HG02623 (cell line): ENCODE measurements around the gene CYFIP2.
"Not testable (repeated sequence)": the region's sequence is repeated elsewhere in the genome, so short reads cannot be mapped to it uniquely, and the experiment has no call there.

ENCODE experiments used
- ATAC-seq: cut with Tn5 transposase; IDR thresholded peaks from one replicate; pipeline ENCODE4 v1.9.1; 2021; ENCODE audit warnings: moderate library complexity; ENCODE audit not compliant: unreplicated experiment

CYFIP2 gene

DNA sequence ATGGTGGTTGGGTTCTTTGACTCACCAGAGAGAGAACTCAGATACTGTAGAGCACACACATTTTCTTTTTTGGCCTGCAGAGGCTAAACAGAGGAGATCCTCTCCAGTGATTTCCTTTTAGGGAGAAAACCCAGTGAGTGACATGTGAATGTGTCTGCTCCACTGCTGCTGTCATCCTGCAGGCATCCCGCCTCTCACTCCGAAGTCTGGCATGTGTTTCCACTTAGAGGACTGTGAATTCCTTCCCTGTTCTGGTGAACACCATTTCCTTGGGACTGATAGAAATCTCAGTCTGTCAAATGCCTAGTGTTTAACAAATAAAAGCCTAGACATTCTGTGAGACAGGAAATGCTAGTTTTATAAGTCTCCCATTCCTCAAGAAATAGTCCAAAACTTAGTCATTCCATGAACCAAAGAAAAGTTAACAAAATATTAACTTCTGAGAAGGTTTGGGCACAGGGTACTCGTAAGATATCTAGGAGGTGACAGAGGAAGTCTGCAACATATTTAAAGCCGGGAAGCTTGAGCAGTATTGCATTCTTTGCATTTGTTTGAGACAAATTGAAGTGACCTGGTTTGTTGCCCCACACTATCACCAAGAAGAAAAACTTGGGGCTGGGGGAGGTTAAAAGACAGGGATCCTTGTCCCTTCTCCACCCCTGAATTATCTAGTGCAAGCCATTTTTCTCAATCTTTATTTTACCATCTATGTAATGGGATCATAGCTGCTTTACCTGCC, 119.2 kb downstream of the CYFIP2 start:
- ATAC-seq: no peak

DNA sequence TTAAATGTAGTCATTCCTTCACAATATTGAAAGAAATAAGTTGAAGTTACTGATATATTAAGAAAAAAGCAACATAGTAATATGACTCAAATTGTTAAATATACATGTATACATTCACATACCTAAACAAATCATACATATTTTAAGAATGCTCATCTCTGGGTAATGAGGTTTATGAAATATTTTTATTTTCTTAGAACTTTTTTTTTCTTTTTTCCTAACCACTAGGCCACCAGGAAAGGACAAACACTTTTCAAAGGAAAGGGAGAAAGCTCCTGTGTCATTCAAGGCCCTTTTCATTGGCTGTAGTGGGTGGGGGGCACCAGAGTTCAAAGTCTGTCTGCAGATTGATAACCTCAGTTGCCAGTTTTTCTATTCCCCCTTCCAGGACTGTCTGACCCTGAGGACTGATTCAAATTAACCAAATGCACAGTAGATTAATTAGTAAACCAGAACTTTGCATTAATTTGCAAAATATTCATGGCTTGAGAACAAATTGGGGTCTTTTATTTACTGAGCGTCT, 121.2 kb downstream of the CYFIP2 start:
- no peak for ATAC-seq

DNA sequence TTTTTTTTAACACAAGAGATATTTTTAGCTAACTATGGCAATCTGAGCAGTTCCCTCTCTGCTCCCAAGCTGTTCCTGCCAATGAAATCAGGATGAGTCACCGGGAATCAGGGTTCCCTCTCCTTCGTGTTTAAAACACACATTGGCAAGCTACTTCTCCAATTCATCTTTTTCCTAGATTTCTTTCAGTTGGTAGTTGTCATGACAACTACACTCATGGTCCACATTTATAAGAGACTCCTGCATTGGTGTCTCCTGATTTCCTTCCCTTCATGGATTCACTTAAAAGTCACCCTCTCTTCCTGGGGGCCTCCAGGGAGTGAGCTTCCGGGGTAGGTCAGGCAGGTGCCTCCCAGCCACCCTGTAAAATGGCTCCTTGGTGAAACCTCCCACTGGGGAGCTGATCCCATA, 121.8 kb downstream of the CYFIP2 start:
- ATAC-seq: no peak

DNA sequence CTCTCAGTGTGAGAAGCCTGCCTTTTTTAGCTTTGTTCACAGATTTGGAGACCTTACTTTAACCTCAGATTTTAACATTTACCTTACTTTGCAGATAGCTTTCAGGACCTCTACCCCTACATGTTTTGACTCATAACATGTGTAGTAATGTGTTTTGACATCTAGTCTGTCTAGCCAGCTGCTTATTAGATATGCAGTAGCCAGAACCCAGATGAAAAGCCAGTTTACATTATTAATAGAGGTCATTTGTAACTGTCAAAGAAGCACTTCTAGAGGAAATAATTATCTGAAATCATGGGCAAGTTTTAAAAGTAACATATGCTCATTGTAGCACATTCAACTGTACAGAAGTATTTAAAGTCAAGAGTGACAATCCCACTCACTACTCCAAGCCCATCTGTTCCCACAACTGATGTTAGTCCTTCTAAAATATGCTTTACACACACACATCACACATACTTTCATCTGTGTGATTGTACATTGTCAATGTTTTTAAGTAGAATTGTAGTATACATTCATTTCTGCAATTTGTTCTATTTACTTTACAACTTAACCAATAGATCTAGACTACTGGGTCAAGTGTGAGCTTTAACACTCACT, 122.3 kb downstream of the CYFIP2 start:
- ATAC-seq: no peak

DNA sequence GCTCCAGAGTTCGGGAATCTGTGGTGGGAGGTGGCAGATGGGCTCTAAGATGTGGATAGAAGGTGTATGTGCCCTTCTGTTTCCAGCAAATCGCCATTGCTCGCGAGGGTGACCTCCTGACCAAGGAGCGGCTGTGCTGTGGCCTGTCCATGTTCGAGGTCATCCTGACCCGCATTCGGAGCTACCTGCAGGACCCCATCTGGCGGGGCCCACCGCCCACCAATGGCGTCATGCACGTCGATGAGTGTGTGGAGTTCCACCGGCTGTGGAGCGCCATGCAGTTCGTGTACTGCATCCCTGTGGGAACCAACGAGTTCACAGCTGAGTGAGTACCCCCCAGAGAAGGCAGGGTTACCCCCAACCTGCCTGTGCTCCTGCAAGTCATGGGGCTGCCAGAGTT, 123.2 kb downstream of the CYFIP2 start:
- no peak for ATAC-seq

DNA sequence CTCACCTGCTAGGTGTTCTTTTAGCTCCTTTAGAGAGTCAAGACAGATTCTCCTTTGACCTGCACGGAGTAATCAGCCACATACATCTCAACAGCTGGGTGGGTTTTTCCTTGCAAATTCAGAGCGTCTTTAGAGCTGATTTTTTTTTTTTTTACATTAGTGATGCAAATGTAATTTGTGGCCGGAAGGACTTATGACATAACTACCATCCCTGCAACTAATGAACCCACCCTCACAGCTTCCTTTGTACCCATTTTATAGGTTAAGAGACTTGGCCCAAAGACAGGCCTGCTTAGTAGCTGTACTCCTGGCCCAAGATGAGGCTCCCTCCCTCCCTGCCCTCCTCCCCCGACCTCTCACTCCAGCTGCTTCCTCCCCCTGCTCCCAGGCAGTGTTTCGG, 124.2 kb downstream of the CYFIP2 start:
- ATAC-seq: no peak

DNA sequence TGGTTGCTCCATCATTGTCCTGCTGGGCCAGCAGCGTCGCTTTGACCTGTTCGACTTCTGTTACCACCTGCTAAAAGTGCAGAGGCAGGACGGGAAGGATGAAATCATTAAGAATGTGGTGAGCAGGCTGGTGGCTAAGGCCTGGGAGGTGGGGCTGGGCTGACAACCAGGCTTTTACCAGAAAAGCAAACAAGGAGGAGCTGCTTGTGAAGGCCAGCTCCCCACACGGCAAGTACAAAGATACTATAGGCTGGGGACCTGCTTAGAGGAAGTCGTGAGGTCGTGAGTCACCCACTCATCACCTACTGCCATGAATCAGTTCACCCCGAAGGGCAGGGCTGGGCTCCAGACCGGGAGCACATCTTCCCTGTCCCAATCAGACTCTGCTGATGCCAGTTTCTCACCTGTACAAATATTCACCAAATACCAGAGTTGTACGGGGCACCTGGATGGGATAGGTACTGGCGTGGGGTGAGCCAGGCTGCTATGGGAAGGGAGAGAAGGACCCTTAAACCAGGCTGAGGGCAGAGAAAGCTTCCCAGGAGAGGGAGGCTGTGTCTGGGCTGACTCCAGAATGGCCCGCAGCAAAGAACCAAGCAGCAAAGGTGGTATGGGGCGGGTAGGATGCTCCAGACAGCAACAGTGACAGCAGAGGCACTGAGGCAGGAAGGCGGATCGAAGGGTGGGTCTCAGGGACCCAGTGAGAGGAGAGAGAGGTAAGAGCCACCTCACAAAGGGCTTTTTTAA, 124.8 kb downstream of the CYFIP2 start:
- no peak for ATAC-seq

DNA sequence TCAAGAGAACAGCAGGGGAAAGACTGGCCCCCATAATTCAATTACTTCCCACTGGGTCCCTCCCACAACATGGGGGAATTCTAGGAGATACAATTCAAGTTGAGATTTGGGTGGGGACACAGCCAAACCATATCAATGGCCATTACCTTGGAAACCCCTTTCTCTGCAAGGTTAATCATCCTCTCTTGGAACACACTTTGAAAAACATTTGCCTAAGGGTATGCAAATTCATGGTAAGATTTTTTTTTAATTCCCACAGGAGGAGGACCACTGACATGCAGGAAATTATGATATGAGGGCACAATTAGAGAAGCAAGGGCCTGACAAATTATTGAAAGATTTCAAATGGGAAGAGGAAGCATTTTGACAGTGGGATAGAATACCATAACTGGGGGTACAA, 132.4 kb downstream of the CYFIP2 start:
- ATAC-seq: no peak

DNA sequence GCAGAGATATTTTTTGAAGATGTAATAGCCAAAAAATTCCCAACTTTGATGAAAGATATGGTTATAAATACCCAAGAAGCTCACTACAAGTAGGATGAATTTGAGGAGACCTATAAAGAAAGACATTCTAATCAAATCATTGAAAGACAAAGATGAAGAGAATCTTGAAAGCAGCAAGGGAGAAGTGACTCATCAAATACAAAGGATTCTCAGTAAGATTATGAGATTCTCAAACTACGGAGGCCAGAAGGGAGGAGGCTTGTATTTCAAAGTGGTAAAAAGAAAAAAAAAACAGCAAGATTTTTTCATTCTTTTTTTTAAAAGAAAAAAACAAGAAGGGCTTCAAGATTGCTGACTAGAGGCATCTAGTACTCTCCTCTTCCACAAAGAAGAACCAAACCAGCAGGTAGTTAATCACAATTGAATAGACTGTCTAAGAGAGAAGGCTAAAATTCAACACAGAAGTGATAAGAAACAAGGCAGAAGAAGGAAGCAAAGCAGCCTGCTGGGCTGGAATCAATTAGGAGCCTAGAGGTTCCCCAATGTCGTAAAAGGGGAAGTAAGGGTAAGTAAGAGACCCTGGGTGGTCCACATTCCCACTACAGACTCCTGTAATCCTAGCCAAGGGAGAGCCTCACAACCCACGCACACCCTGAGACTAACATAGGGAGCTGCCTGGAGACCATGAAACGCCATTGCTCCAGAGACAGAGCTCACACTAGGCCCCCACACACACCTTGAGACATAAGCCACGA, 135.0 kb downstream of the CYFIP2 start:
- ATAC-seq: no peak

DNA sequence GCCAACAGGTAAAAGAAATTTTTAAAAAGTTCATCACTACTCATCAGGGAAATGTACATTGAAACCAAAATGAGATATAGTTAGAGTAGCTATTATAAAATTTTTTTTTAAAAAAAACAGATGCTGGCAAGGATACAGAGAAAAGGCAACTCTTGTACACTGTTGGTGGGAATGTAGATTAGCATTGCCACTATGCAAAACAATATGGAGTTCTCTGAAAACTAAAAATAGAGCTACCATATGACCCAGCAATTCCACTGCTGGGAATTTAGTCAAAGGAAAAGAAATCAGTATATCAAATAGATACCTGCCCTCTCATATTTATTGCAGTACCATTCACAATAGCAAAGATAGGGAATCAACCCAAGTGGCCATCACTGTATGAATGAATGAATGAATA, 149.9 kb downstream of the CYFIP2 start:
- no peak for ATAC-seq

DNA sequence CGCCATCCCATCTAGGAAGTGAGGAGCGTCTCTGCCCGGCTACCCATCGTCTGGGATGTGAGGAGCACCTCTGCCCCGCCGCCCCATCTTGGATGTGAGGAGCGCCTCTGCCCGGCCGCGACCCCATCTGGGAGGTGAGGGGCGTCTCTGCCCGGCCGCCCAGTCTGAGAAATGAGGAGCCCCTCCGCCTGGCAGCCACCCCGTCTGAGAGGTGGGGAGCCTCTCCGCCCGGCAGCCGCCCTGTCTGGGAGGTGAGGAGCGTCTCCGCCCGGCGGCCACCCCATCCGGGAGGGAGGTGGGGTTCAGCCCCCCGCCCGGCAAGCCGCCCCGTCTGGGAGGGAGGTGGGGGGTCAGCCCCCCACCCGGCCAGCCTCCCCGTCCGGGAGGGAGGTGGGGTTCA, 153.6 kb downstream of the CYFIP2 start:
- ATAC-seq: not testable (repeated sequence)

DNA sequence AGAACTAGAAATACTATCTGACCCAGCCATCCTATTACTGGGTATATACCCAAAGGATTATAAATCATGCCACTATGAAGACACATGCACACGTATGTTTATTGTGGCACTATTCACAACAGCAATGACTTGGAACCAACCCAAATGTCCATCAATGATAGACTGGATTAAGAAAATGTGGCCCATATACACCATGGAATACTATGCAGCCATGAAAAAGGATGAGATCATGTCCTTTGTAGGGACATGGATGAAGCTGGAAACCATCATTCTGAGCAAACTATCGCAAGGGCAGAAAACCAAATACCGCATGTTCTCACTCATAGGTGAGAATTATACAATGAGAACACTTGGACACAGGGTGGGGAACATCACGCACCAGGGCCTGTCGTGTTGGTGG, 164.0 kb downstream of the CYFIP2 start:
- ATAC-seq: not testable (repeated sequence)

DNA sequence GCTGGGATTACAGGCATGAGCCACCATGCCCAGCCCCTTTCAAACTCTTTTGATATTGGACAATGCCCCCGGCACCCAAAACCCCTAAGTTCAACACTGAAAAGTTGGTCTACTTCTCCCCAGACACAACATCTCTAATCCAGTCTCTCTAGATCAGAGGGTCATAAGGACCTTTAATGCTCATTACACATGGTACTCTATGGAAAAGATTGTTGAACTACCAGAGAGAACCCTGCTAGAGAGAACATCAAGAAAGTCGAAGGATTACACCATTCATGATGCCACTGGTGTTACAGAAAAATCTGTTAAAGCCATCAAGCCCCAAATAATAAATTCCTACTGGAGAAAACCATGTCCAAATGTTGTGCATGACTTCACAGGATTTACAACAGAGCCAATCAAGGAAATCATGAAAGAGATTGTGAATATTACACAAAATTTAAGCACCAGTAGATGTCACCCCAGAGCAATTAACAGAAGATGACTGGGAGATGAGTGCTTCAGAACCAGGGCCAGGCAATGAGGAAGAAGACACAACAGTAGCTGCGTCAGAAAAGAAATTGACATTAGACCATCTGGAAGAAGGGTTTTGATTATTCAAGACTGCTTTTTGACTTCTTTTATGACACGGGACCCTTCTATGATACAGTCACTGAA, 165.7 kb downstream of the CYFIP2 start:
- ATAC-seq: peak; percentile 52

DNA sequence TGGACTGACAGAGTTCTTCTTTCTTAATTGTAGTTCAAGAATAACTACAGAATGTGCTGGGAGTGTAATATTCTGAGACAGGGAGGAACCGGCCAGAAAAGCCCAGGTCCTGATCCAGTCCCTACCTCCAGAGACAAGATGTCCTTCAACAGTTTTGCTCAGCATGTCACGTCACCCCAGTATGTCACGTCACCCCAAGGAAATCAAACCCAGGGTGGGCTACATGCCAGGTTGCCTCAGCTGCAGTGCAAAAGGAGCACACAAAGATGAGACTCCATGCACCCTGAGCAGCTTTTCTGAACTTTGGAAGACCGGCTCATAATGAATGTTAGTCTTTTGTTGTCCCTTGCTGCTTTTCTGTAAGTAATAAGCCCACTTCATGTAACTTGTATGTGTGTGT, 168.2 kb downstream of the CYFIP2 start:
- ATAC-seq: no peak

DNA sequence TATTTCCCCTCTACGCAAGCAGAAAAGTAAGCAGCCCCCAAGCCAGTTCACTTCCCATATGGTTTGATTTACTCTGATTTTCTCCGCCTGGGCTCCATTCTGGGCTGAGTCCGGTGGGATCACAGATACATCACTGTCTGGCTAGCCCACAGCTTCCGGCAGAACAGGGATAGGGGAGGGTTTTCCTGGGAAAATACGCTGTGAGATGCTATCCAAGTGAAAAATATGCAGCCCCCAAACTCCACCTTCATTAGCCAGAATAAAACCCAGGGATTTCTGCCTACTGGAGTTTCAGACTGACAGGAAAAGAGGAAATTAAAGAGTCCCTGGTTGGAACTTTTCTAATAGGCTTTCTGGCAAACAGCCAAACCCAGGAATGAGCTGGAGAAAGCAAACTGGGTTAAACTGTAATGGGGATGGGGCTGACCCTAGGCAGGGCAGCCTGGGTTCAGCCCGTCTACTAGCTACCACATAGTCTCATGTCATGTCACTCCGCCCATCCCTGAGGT, 177.2 kb downstream of the CYFIP2 start:
- no peak for ATAC-seq

DNA sequence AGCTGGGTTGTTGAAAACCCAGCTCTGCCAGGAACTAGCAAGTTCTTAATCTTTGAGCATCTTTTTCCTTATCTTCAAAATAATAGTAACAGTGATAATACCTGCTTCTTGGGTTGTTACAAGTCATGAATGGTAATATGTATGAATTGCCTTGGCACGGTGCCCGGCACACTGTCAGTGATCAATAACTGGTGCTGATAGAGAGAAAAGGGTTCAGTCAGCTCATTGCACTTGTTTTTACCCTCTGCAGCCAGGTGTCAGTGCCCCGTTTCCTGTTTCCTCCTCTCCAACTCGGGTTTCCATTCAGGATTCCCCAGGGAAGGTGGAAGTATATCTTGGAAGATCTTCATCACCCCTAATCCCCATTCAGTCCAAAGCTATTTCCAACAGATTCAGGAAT, 178.3 kb downstream of the CYFIP2 start:
- no peak for ATAC-seq
